NOMO-1 treated with DMSO at 0.1 percent for 48 hours (cell line): Measurements from ENCODE around the gene LINGO3.

Experiments used
- DNase-seq: peaks from one replicate; lab custom pipeline; 2025; ENCODE audit not compliant: unreplicated experiment; lab: John Stamatoyannopoulos, UW

The LINGO3 gene

GRCh38 chr19:2340496-2341243 is 32.7 kb upstream of the LINGO3 start:
- no peak for DNase-seq

- no peak for DNase-seq
Observed at GRCh38 chr19:2339644-2340310, 31.8 kb upstream of the LINGO3 start.

- no peak for DNase-seq
Observed at GRCh38 chr19:2338751-2339643, 31.0 kb upstream of the LINGO3 start.

- DNase-seq: no peak
Observed at GRCh38 chr19:2338055-2338615, 30.2 kb upstream of the LINGO3 start.

GRCh38 chr19:2337329-2337707 is 29.4 kb upstream of the LINGO3 start:
- no peak for DNase-seq

- DNase-seq: no peak
Observed at GRCh38 chr19:2336528-2337328, 28.8 kb upstream of the LINGO3 start.

- DNase-seq: no peak
Observed at GRCh38 chr19:2335848-2336247, 27.9 kb upstream of the LINGO3 start.

GRCh38 chr19:2334986-2335846 is 27.3 kb upstream of the LINGO3 start:
- no peak for DNase-seq

- DNase-seq: no peak
Observed at GRCh38 chr19:2334426-2334825, 26.5 kb upstream of the LINGO3 start.

GRCh38 chr19:2333807-2334211 is 25.9 kb upstream of the LINGO3 start:
- DNase-seq: no peak

- no peak for DNase-seq
Observed at GRCh38 chr19:2333027-2333806, 25.3 kb upstream of the LINGO3 start.

- no peak for DNase-seq
Observed at GRCh38 chr19:2332341-2333026, 24.5 kb upstream of the LINGO3 start.

- no peak for DNase-seq
Observed at GRCh38 chr19:2331601-2332246, 23.8 kb upstream of the LINGO3 start.

GRCh38 chr19:2330632-2331284 is 22.8 kb upstream of the LINGO3 start:
- DNase-seq: no peak

GRCh38 chr19:2330255-2330631 is 22.3 kb upstream of the LINGO3 start:
- DNase-seq: no peak

- DNase-seq: no peak
Observed at GRCh38 chr19:2329501-2329916, 21.6 kb upstream of the LINGO3 start.

- DNase-seq: no peak
Observed at GRCh38 chr19:2329149-2329478, 21.2 kb upstream of the LINGO3 start.
